Measurements from ENCODE around the gene FYB1. TPM values are rescaled to one million over a fixed set of nuclear protein-coding genes. Genes with fewer than 3 reads are reported as not detected.
A peak's percentile ranks its signal among the peaks of the same experiment; 100 is the strongest.

FYB1 gene
- total RNA-seq, 4 donors from 2014 or later: 2.8 to 14.1 (median 11.9) TPM

GRCh38 chr5:39201160-39201780 is 18.1 kb downstream of the FYB1 start:
- no peak for DNase-seq
- Histone ChIP-seq H3K4me3 (peak overlapping the region in 2 of 4 donors; percentile 22 to 32), H3K36me3 (no peaks in the 10 kb centered on the region), H3K27me3 (no peaks in the 10 kb centered on the region), H3K4me1 (peaks cover 0 to 20% (median 5%) of the 10 kb centered on the region in 3 donors), H3K9me3 (no peaks in the 10 kb centered on the region), H3K27ac (peak overlapping the region; percentile 18 to 59 (median 34))
- intact Hi-C loops (cut with DNase I): no loop called here
- TF ChIP-seq CTCF (IDR thresholded peaks at IDR 0.05) (peak in 1 of 6 experiments; percentile 28), POLR2A (IDR thresholded peaks at IDR 0.05) (no peak)
- 61 to 86% methylated on average over 1 of the region's 1 CpG for WGBS, 2 donors

DNA sequence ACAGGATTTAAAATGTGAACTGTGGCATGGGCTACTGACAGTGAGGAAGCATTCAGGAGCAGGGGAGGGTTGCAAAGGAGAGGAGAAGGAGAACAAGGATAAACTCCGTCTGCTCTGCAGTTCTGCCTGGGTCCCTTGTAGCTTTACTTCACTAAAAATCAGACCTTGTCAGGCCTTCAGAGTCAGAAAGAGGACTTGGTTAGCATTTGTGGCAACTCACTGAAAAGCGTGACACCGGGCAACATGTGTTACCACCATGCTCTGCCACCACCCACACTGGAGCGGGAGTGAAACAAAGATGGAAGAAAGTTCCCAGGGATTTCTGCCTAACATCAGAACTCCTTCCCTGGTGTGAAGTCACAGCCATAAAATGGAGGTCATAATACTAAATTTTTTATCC is 19.3 kb downstream of the FYB1 start:
- 70 to 92% methylated on average over 3 to 4 of the region's 4 CpGs for WGBS, 2 donors
- intact Hi-C loops (cut with DNase I): no loop called here
- no peaks in the 10 kb centered on the region for H3K36me3 ChIP-seq
- no peaks in the 10 kb centered on the region for H3K9me3 ChIP-seq
- DNase-seq: no peak
- TF ChIP-seq CTCF (IDR thresholded peaks at IDR 0.05) (no peak), POLR2A (IDR thresholded peaks at IDR 0.05) (no peak)
- no peaks in the 10 kb centered on the region for H3K27me3 ChIP-seq
- peaks cover 0 to 32% (median 7%) of the 10 kb centered on the region in 3 donors for H3K4me1 ChIP-seq
- peak overlapping the region in 2 of 4 donors; percentile 10 to 31 for H3K27ac ChIP-seq
- H3K4me3 ChIP-seq: peak overlapping the region in 2 of 4 donors; percentile 22 to 32

GRCh38 chr5:39199335-39199734 is 20.0 kb downstream of the FYB1 start:
- Histone ChIP-seq H3K9me3 (no peaks in the 10 kb centered on the region), H3K27me3 (no peaks in the 10 kb centered on the region), H3K27ac (no peak overlapping the region), H3K36me3 (no peaks in the 10 kb centered on the region), H3K4me1 (peaks cover 0 to 39% (median 9%) of the 10 kb centered on the region in 3 donors), H3K4me3 (peak overlapping the region in 2 of 4 donors; percentile 22 to 32)
- intact Hi-C loops (cut with DNase I): no loop called here
- DNase-seq: no peak
- WGBS, 2 donors: 56 to 68% methylated on average over 3 of the region's 3 CpGs
- TF ChIP-seq CTCF (IDR thresholded peaks at IDR 0.05): no peak
- no peak for TF ChIP-seq POLR2A (IDR thresholded peaks at IDR 0.05)

DNA sequence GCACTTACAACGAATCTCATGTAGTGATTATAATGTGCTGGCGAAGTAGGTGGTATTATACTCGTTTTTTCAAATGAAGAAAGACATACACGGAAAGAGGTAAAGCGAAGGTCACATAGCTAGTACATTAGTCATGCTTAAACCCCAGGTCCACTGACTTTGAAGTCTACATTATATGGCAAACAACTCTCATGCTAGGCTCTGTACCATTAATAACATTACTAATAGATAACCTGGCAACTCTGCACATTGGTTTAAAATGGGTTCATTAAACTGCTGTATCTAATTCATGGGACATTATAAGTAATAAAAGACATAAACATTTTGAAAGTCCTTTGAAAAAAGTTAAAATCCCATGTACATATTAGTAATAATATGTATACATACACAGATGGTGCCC is 21.2 kb downstream of the FYB1 start:
- H3K9me3 ChIP-seq: no peaks in the 10 kb centered on the region
- TF ChIP-seq POLR2A (IDR thresholded peaks at IDR 0.05) (no peak), CTCF (IDR thresholded peaks at IDR 0.05) (no peak)
- peak overlapping the region in 2 of 4 donors; percentile 6 to 15 for H3K4me3 ChIP-seq
- no peaks in the 10 kb centered on the region for H3K27me3 ChIP-seq
- 31 to 40% methylated on average over 5 of the region's 5 CpGs for WGBS, 2 donors
- intact Hi-C loops (cut with DNase I): no loop called here
- no peaks in the 10 kb centered on the region for H3K36me3 ChIP-seq
- H3K27ac ChIP-seq: peak overlapping the region in 1 of 4 donors; percentile 60
- no peak for DNase-seq
- peaks cover 0 to 40% (median 9%) of the 10 kb centered on the region in 3 donors for H3K4me1 ChIP-seq

GRCh38 chr5:39197556-39197955 is 21.8 kb downstream of the FYB1 start:
- H3K27ac ChIP-seq: peak overlapping the region in 3 of 4 donors; percentile 29 to 64 (median 60)
- intact Hi-C loops (cut with DNase I): no loop called here
- no peak for DNase-seq

More at GRCh38 chr5:39197556-39197955, 21.8 kb downstream of the FYB1 start:
- WGBS, 2 donors: 88 to 91% methylated on average over 3 of the region's 4 CpGs
- Histone ChIP-seq H3K27me3 (no peaks in the 10 kb centered on the region), H3K4me1 (peaks cover 0 to 40% (median 9%) of the 10 kb centered on the region in 3 donors), H3K4me3 (peak overlapping the region in 1 of 4 donors; percentile 7), H3K36me3 (no peaks in the 10 kb centered on the region), H3K9me3 (no peaks in the 10 kb centered on the region)
- no peak for TF ChIP-seq CTCF (IDR thresholded peaks at IDR 0.05)
- peak in 1 of 4 donors; percentile 22 for TF ChIP-seq POLR2A (IDR thresholded peaks at IDR 0.05)

Measured in esophagus squamous epithelium (tissue), 5 donors.